ENCODE results near the gene TTC6. TPM values are rescaled to one million over a fixed set of nuclear protein-coding genes. Genes with fewer than 3 reads are reported as not detected.

The TTC6 gene
- total and polyA plus RNA-seq, 8 donors, result 3.2 to 16.7 (median 13.9) TPM

- H3K36me3 ChIP-seq, result no peaks in the 10 kb centered on the region
- no peaks in the 10 kb centered on the region for H3K27me3 ChIP-seq
- intact Hi-C loops (cut with DNase I), result no loop called here
- H3K9me3 ChIP-seq, result no peaks in the 10 kb centered on the region
- H3K4me1 ChIP-seq, result no peaks in the 10 kb centered on the region
- peak overlapping the region in 1 of 2 donors; percentile 45 for H3K27ac ChIP-seq
- TF ChIP-seq CTCF (IDR thresholded peaks at IDR 0.05), result no peak
- peak in 1 of 4 donors; percentile 19 for DNase-seq
- H3K4me3 ChIP-seq, result no peak overlapping the region
- ATAC-seq, result peak; percentile 68
Observed at GRCh38 chr14:37566811-37567371, 28.5 kb upstream of the TTC6 start.

- no peaks in the 10 kb centered on the region for H3K27me3 ChIP-seq
- H3K27ac ChIP-seq, result no peak overlapping the region
- intact Hi-C loops (cut with DNase I), result no loop called here
- H3K4me3 ChIP-seq, result no peak overlapping the region
- DNase-seq (no peak), ATAC-seq (no peak)
- TF ChIP-seq CTCF (IDR thresholded peaks at IDR 0.05), result no peak
- H3K36me3 ChIP-seq, result no peaks in the 10 kb centered on the region
- H3K9me3 ChIP-seq, result no peaks in the 10 kb centered on the region
- H3K4me1 ChIP-seq, result no peaks in the 10 kb centered on the region
Observed at GRCh38 chr14:37569729-37570128, 25.7 kb upstream of the TTC6 start.

GRCh38 chr14:37571391-37571790 lies 24.0 kb upstream of the TTC6 start:
- H3K27me3 ChIP-seq, result no peaks in the 10 kb centered on the region
- no peak for TF ChIP-seq CTCF (IDR thresholded peaks at IDR 0.05)
- no peak for ATAC-seq
- H3K4me3 ChIP-seq, result no peak overlapping the region
- H3K36me3 ChIP-seq, result no peaks in the 10 kb centered on the region
- no peak overlapping the region for H3K27ac ChIP-seq
- DNase-seq, result no peak
- H3K4me1 ChIP-seq, result no peaks in the 10 kb centered on the region
- intact Hi-C loops (cut with DNase I), result no loop called here
- no peaks in the 10 kb centered on the region for H3K9me3 ChIP-seq

GRCh38 chr14:37573356-37573755 lies 22.1 kb upstream of the TTC6 start:
- DNase-seq (no peak), ATAC-seq (peak; percentile 73)
- intact Hi-C loops (cut with DNase I), result no loop called here
- Histone ChIP-seq H3K9me3 (no peaks in the 10 kb centered on the region), H3K27ac (no peak overlapping the region), H3K27me3 (peaks cover 0 to under 1% of the 10 kb centered on the region in 2 donors), H3K4me3 (no peak overlapping the region), H3K4me1 (no peaks in the 10 kb centered on the region), H3K36me3 (no peaks in the 10 kb centered on the region)
- no peak for TF ChIP-seq CTCF (IDR thresholded peaks at IDR 0.05)

GRCh38 chr14:37579274-37579673 lies 16.2 kb upstream of the TTC6 start:
- Histone ChIP-seq H3K9me3 (no peaks in the 10 kb centered on the region), H3K4me3 (no peak overlapping the region), H3K27me3 (peaks cover 21 to 32% of the 10 kb centered on the region in 2 donors), H3K27ac (no peak overlapping the region), H3K4me1 (peaks cover 0 to 5% of the 10 kb centered on the region in 2 donors), H3K36me3 (no peaks in the 10 kb centered on the region)
- intact Hi-C loops (cut with DNase I), result no loop called here
- ATAC-seq, result no peak
- DNase-seq, result no peak
- no peak for TF ChIP-seq CTCF (IDR thresholded peaks at IDR 0.05)
